22Rv1 (cell line): ENCODE measurements around the gene CD48.

ENCODE experiments used
- ZFX ChIP-seq: fragments of 450-650 bp; IDR thresholded peaks from 2 replicates; pipeline ENCODE4 v1.6.1; 2017; ENCODE audit warnings: antibody characterized with exemption, borderline replicate concordance
- TF ChIP-seq, protein P1 (sequence below): fragments of 450-650 bp; IDR thresholded peaks from 2 replicates; pipeline ENCODE4 v1.5.1; 2017; ENCODE audit warnings: mild to moderate bottlenecking

DNA sequence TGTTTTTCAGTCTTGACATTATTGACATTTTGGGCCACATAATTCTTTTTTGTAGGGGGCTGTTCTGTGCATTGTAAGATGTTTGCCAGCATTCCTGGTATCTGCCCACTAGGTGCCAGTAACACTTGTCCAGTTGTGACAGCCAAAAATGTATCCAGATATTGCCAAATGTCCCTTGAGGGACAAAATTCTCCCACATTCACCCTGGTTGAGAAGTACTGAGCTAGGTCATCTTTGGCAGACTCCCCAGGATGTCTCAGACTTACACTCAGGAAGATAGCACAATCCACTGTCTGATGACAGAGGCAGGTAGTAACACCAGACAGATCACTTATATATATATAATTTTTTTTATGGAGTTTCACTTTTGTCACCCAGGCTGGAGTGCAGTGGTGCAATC lies 5.9 kb downstream of the CD48 start:
- TF ChIP-seq, protein P1, sequence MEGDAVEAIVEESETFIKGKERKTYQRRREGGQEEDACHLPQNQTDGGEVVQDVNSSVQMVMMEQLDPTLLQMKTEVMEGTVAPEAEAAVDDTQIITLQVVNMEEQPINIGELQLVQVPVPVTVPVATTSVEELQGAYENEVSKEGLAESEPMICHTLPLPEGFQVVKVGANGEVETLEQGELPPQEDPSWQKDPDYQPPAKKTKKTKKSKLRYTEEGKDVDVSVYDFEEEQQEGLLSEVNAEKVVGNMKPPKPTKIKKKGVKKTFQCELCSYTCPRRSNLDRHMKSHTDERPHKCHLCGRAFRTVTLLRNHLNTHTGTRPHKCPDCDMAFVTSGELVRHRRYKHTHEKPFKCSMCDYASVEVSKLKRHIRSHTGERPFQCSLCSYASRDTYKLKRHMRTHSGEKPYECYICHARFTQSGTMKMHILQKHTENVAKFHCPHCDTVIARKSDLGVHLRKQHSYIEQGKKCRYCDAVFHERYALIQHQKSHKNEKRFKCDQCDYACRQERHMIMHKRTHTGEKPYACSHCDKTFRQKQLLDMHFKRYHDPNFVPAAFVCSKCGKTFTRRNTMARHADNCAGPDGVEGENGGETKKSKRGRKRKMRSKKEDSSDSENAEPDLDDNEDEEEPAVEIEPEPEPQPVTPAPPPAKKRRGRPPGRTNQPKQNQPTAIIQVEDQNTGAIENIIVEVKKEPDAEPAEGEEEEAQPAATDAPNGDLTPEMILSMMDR: no peak
- no peak for TF ChIP-seq ZFX
